Erythroblast (primary cell): ENCODE data around the gene TBC1D20.

Experiments
- GATA1 ChIP-seq: IDR thresholded peaks from 2 replicates; pipeline ENCODE4 v1.6.1; 2011; ENCODE audit warnings: low read depth, mild to moderate bottlenecking, control low read depth, low read length, moderate library complexity
- POLR2A ChIP-seq: IDR thresholded peaks from 2 replicates; pipeline ENCODE4 v1.6.1; 2011; ENCODE audit warnings: mild to moderate bottlenecking, low read length

- TF ChIP-seq POLR2A, result no peak
- TF ChIP-seq GATA1, result no peak
Observed at GRCh38 chr20:400454-401275, 61.7 kb downstream of the TBC1D20 start.
